Activated gamma-delta T cell (primary cell): ENCODE data around the gene ABR.
"Not testable (repeated sequence)": the region's sequence is repeated elsewhere in the genome, so short reads cannot be mapped to it uniquely, and the experiment has no call there.

Source experiments
- DNase-seq: peaks from one replicate; lab custom pipeline; 2025; lab: John Stamatoyannopoulos, UW

Gene ABR

DNA sequence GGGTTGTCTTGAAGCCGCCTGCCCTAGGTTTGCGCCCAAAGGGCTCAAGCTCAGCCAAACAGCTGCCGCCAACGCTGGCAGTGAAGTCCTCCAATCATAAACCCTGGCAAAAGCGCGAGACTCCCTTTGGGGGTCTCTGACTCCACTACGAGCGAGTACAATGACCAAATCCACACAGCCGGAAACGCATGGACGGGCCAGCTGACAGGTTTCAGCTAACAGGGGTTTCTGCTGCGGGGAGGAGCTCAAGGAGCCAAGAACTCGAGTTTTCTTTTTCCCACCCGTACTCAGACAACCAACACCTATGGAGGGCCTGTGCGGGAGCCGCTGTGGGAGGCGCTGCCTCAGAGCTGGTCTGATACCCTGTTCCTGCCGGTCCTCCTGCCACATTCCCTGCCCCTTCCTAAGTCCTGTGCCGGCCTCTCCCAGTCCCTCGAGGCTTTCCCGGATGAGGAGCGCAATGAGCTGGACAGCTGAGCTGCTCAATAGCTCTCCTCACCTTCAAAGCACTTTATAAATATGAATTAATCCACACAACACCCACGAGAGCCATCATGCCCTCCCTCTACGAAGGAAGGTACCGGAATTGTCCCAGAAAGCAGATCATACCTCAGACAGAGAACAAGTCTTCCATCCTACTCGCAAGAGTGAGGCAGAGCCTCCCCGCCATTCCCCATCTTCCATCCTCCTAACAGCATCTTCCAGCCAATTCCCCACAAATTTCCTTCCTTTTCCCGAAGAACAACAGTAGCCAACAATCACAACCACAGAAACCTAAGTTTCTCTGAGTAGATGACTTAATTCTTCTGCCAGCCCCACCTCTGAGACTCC lies 6.1 kb downstream of the ABR start:
- DNase-seq: no peak

DNA sequence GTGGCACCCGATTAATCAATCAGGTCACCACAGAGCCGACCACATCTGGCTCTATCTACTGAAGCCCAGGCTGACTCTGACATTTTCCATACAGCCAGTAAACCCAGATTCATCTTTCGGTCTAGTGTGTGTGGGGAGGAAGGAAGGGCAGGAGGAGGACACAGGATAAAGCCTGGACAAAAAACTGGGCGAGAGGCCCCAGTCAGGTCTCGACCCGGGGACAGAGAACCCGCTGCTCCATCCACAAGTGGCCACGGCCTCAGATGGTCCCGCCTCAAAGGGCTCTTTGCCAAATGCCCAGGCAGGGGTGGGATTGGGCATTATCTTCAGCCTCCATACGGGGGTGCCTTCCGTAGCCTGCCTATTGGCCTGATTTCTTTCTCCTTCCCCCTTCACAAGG lies 7.8 kb downstream of the ABR start:
- no peak for DNase-seq

DNA sequence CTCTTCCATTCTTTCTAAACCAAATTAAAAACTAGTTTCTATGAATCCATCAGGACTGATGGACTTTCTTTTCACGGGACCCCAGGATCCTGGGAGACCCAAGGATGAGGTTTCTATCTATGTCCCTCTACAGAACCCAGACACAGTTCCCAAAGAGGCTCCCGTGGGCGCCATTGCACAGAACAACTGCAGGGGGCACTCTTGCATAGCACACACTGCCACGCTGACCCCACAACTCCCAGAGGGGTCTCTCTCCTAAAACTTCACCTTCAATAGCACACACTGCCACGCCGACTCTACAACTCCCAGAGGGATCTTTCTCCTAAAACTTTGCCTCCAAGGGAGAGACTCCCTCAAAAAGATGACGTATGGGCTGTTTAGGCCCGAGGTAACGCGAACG lies 9.0 kb downstream of the ABR start:
- no peak for DNase-seq

DNA sequence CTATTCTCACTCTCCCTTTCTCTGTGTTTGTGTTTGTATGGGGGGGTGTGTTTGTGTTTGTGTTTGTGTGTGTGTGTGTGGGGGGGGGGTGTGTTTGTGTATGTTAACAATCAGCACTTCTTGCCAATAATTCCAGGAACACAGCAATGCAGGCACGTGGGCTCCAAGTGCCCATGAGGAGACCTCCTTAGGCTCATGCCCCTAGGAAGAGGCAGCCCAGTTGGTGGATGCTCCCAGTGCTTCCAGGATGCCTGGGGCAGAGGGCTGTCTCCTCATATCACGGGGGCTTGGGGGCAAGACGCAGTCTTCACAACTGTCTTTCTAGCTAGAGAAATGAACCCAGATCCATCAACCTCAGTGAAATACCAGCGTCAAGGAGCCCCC lies 9.9 kb downstream of the ABR start:
- no peak for DNase-seq

DNA sequence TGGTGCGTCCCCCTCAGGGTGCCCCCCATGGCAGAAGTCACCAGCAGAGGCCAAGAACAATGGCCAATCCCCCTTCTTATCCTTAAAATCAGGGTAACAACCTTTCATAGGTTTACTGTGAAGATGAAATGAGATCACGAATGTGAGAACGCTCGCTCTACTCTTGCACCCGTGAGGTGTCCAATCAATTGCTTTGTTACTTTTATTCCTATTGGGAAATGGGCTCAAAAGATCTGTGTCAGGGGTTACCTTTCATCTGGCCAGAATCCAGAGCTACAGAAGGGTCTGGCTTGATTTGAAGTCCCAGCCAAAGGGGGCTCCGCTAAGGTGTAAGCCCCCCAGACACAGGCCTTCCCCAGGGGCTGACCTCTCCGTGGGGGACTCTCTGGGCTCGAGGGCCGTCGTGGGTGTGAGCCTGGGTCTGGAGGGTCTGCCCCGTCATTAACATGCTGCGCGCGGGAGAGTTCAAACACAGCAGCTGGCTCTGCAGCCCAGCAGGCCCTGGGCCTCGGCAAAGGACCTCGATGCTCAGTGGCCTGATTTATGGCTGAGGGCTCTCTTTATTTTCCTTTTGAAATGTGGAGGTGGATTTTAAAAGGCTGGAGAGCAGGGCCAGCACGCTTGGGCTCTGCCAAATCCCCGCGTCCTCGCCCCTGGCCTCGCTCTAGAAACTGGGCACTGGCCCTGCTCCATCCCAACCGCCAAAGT lies 10.4 kb downstream of the ABR start:
- no peak for DNase-seq

DNA sequence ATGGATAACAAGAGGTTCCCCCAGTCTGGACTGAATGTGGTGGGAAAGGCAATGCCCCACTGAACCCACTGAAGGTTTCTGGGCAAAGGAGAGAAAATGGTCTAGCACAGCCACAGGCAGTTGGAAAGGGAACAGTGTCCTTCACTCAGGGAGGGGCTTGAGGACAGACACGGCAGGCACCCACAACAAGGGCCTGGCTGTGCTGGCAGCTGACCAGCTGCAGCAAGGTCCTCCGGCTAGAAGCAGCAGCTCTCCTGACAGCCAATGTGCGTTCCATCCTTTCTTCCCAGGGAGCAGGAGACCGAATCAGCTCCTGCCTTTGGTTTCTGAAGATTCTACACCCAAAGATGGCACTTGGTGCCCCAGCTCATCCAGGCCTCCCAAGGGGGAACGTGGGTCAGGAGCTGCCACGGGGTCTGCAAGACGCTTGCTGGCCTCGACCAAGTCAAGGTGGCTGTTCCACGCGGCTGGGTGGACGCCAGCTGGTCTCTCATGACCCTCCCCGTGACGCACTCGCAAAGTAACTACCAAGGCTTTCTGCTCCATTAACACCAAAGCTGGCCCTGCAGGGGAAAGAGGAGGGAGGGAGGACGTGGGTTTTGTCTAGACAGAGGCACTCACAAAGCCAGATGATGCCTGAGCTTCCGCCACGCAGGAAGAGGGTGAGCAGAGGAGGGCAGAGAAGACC lies 11.1 kb downstream of the ABR start:
- DNase-seq: no peak

DNA sequence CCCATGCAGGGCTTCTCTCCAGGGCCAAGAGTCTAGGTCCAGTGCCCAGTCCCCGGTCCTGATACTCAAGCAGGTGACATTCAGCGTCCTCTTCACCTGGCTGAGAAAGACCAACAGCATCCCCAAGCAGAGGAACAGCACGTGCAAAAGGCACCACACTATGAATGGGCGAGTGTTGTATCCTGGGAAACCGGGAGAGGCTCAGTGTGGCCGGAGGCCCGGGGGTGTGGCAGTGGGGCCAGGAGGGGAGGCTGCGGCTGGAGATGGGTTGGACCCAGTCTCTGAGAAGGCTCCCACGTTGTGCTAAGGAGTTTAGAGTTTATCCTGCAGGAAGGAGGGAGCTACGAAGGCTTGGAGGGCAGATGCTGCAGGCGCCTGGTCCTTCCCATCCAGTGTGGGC lies 13.5 kb downstream of the ABR start:
- DNase-seq: no peak

DNA sequence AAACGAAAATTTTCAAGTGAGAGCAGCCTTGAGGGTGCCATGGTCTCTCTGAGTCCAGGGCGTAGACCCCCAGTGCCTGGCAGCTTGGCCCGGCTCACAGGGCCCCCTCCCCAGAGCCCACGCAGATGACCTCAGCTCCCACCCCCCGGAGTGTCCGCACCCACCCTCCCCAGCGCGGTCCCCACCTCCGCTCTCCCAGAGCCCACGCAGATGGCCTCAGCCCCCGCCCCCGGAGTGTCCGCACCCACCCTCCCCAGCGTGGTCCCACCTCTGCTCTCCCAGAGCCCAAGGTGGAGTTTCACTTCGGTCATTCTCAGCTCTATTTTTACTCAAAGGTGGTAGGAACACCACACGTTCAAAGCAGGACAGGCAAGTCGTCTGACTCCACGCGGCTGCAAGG lies 13.9 kb downstream of the ABR start:
- no peak for DNase-seq

DNA sequence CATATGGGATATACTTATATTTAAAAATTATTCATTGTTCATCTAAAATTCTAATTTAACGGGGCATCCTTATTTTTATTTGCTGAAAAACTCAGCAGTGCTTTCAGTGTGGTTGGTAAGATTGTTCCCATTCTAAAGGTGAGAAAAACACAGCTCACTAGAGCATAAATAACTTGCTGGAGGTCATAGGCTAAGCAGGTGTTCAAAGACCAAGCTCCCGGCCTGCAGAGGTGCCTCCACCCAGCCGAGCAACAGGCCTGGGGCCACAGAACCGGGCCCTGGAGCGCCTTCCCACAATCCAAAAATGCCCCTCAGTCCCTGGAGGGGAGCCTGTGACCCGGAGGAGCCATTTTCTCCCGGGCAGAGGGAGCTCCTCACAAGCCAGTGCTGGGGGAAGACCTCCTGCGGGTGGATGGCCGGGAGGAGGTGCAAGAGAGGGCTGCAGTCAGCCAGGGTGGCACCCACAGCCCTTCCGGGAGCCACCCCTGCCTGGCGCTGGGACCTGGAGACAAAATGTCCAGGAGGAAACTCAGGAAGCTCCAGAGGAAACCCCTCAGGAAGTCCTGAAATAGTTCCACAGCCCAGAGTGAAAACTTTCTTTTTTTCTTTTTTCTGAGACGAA lies 14.7 kb downstream of the ABR start:
- DNase-seq: no peak

DNA sequence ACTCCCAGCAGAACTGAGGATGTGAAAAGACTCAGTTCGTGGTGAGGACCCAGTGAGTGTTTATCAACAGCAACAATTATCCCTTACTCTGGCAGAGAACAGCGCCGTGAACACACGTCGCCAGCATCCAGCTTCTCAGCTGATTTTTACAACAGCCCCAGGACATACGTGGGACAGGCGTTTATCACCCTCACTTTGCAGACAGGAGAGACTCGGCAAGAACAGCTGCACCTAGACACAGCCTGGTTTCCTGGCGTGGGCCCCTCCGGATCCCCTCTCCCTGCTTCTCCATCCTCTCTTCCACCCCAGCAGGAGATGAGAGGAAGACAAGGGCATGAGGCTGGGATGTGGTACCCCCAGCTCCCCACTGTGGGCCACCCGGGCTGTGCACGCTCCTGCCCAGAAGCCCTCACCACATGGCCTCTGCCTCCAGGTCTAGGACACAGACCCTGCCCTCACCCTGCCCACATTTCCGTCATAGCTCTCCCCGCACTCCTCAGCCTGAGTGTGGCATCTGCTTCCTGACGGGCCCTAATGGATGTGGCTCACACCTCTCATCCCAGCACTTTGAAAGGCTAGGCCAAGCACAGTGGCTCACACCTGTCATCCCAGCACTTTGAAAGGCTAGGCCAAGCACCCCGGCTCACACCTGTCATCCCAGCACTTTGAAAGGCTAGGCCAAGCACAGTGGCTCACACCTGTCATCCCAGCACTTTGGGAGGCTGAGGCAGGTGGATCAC lies 17.5 kb downstream of the ABR start:
- no peak for DNase-seq

DNA sequence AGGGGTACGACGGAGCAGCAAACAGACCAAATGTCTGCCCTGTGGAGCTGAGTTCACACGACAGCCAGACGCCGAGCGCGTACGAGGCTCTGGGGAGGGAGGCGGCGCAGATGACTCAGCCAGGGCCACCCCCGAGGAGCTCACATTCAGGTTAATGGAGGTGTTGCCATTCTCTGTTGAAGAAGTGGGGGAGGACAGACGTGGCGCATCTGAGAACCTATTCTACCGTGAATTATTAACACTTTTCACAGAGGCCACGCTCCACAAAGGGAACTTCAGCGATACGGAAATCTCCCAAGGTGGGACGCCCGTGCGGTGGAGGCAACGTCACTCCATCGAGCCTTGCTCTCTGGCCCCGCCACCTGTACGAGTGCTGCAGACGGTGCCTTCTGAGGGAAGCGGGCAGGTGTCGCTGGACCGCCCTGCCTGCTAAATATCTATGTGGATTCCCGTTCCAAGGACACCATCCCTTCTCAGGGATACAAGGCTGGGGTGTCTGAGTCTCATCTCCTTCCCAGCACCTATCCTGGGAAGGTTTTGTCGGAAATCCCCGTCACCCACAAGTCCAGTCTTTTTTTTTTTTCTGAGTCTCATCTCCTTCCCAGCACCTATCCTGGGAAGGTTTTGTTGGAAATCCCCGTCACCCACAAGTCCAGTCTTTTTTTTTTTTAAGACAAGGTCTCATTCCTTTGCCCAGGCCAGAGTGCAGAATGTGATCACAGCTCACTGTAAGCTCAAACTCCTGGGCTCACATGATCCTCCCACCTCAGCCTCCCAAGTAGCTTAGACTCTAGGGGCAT lies 19.0 kb downstream of the ABR start:
- DNase-seq: no peak

DNA sequence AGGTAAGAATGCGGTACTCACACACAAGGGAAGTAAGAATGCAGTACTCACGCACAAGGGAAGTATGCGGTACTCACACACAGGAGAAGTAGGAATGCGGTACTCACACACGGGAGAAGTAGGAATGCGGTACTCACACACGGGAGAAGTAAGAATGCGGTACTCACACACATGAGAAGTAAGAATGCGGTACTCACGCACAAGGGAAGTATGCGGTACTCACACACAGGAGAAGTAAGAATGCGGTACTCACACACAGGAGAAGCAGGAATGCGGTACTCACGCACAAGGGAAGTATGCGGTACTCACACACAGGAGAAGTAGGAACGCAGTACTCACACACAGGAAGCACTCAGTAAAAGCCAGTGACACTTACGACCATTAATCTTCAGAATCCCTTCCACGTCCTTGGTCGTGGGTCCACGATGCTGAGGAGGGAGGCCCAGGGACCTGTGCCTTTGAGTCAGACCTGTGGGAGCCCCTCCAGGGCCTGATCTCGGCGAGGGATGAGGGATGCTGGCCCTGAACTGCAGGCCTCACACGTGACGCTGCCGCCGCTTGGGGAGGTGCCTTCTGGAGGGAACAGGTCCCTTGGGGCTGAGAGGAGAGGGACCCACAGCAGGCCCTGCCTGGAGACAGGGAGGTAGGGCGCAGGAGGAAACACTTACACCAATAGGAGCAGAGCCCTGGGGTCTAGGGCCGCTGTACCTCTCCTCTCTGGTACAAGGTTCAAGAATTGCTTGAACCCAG lies 20.2 kb downstream of the ABR start:
- DNase-seq: no peak

DNA sequence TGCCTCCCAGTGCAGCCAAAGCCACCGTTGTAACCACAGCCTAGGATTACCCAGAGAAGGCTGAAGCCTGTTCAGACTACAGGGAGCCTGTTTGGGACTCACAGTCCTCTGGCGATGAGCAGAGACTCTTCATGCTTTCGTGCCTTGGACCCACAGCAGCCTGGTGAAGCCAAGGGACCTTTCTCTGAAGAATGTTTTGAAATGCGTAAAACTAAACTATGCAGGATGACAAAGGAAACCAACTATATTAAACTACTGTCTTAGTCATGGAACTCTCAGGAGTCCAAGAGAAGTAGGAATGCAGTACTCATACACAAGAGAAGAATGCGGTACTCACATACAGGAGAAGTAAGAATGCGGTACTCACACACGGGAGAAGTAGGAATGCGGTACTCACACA lies 20.9 kb downstream of the ABR start:
- no peak for DNase-seq

DNA sequence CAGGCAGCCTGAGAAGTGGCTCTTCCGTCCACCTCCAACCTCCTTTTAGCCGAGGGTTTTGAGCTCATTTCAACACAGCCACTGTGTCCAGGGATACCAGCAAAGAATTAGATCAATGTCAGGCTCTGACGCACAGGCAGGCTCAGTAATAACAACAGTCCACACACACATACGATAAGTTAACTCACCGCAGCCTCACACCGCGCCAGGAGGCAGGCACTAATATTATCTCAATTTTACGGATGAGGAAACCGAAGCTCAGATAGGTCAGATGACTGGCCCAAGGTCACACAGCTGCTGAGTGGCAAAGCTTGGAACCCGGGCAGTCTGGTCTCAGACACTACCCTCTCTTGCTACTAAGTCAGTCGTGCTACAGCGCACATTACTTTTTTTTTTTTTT lies 22.9 kb downstream of the ABR start:
- no peak for DNase-seq

DNA sequence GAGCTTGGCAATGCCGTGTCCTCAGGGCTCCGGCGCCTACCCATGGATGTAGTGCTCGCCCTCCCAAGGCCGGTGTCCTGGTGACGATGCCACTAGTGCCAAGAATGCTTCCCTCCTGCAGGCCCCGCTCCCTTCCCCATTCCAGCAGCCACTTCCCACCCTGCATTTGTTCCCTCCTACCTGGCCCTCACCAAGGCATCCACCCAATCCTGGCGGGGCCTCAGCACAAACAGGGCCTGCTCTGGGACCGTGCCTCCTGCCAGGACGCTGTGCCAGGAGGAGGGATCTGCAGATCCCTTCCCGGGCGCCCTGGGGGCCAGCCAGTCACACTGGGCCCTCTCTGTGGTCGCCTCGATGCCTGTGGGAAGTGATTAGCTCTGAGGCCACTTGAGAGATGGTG lies 25.1 kb downstream of the ABR start:
- DNase-seq: no peak

DNA sequence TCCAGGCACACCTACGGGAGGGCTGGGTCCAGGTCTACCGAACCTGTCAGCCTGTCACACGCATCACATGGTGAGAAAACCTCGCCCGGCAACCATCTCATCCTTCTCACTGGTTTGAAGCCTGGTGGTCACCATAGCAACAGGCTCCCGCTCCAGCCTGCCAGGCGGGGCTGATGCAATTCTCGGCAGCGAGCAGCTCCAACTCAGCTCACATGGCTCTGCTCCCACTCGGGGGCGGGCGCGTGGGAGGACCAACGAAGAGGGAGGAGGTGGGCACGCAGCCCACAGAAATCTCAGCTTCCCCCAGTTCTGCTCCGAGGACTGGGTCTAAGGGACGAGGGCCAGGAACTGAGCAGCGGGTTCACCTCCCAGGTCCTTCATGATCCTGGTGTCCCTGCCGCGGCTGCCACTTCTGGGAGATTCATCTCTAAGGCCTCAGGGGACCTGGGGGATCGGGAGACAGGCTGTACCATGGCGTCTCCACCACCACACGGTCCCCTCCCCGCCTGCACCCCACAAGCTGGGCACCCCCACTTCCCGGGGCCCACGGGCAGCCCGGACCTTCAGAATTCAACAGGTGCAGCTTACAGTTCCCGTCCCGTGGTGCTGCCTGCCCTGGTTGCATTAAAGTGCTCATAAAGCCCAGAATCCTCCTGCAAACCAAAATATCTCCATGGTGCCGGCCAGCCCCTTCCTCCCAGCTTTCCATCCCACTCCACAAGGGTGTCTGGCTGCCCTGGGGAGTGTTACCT lies 25.8 kb downstream of the ABR start:
- DNase-seq: no peak

DNA sequence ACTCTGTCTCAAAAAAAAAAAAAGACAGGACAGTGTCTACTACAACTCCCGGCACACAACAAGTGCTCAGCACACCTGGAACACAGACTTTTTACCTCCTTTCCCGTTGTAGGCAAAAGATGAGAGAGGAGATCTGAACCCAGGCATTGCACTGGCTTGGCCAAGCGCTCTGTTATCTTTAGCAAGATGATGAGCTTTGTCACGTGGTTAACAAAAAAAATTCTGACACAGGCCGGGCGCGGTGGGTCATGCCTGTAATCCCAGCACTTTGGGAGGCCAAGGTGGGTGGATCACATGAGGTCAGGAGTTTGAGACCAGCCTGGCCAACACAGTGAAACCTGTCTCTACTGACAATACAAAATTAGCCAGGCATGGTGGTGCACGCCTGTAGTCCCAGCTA lies 27.2 kb downstream of the ABR start:
- not testable (repeated sequence) for DNase-seq

DNA sequence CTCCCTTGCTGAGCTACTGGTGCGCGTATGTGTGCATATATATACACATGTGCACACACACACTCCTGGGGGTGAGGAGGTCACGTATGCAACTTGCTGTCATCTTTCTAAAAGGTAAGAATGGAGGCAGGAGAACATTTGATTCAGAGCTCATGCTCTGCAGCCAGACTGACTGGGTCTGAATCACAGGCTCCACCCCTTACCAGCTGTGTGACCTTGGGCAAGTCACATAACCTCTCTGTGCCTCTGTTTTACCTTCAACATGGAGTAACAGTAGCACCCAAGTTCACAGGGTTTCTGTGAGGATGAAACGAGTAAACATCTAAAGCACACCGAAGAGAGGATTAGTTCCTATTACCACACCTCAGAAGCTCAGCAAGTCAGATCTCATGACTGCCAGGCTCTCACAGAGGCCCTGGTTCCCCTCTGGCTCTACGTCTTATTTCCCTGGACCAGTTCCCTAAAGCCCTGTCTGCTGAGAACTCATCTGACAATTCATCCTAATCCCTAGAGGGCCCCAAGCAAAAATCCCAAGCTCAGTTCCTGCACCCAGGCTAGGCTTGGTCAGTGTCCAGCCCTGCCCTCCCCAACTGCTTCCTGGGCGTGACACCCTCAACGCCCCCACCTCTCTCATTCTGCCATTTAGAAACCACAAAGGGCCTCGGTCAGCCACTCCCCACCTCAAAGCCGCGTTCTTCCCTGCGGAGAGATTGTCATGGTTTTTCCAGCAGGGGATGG lies 28.7 kb downstream of the ABR start:
- DNase-seq: no peak

DNA sequence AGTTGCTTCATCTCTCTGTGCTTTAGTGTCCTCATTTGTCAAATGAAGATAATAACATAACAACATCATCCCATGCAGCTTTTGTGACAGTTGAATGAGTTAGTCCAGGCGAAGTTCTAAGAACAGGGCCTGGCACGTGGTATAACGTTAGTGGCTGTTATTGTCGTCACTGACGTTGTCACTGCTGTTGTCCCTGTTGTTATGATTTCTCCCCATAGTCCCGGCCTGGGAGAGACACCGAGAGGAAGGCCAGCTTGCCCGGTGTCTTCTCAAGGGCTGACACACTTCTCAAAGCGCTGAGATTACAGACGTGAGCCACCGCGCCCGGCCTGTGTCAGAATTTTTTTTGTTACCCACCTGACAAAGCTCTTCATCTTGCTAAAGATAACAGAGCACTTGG lies 29.9 kb downstream of the ABR start:
- DNase-seq: no peak
